ENCODE results near the gene ADH7.
"Not testable (repeated sequence)": the region's sequence is repeated elsewhere in the genome, so short reads cannot be mapped to it uniquely, and the experiment has no call there.

Gene ADH7

GRCh38 chr4:99377341-99377740 is 57.8 kb downstream of the ADH7 start:
- DNase-seq = peak; percentile 42

GRCh38 chr4:99372464-99372863 is 62.7 kb downstream of the ADH7 start:
- not testable (repeated sequence) for DNase-seq

- DNase-seq = not testable (repeated sequence)
Observed at GRCh38 chr4:99367817-99368216, 67.3 kb downstream of the ADH7 start.

GRCh38 chr4:99366491-99366890 is 68.7 kb downstream of the ADH7 start:
- DNase-seq = no peak

GRCh38 chr4:99362768-99363167 is 72.4 kb downstream of the ADH7 start:
- DNase-seq = no peak
